Smooth muscle cell (in vitro differentiated cells): ENCODE measurements around the gene ARFGAP1. TPM values are rescaled to one million over a fixed set of nuclear protein-coding genes. Genes with fewer than 3 reads are reported as not detected.

ENCODE experiments used
- DNase-seq: peaks from one replicate; lab custom pipeline; 2025; ENCODE audit not compliant: unreplicated experiment; lab: John Stamatoyannopoulos, UW
- H2AFZ ChIP-seq: fragments of 200-600 bp; sonication (generic); 2 replicates; pipeline ENCODE4 v1.6.0; 2016; ENCODE audit warnings: antibody characterized with exemption, low read depth, mild to moderate bottlenecking
- H3F3A ChIP-seq: fragments of 200-600 bp; sonication (generic); 2 replicates; pipeline ENCODE4 v1.6.0; 2017; ENCODE audit warnings: antibody characterized with exemption, low read depth
- H3K27ac ChIP-seq: fragments of 200-600 bp; sonication (generic); 2 replicates; pipeline ENCODE4 v1.5.1; 2016; ENCODE audit warnings: low read depth, mild to moderate bottlenecking
- H3K27me3 ChIP-seq: fragments of 200-600 bp; sonication (generic); 2 replicates; pipeline ENCODE4 v1.6.1; 2016; ENCODE audit warnings: low read depth, mild to moderate bottlenecking
- H3K36me3 ChIP-seq: fragments of 200-600 bp; sonication (generic); 2 replicates; pipeline ENCODE4 v1.5.1; 2016; ENCODE audit warnings: low read depth
- H3K4me1 ChIP-seq: fragments of 200-600 bp; sonication (generic); 2 replicates; pipeline ENCODE4 v1.5.1; 2016; ENCODE audit warnings: low read depth
- H3K4me2 ChIP-seq: fragments of 200-600 bp; sonication (generic); 2 replicates; pipeline ENCODE4 v1.6.0; 2016; ENCODE audit warnings: mild to moderate bottlenecking
- H3K4me3 ChIP-seq: fragments of 200-600 bp; sonication (generic); 2 replicates; pipeline ENCODE4 v1.5.1; 2016; ENCODE audit warnings: mild to moderate bottlenecking
- H3K79me2 ChIP-seq: fragments of 200-600 bp; sonication (generic); 2 replicates; pipeline ENCODE4 v1.6.0; 2016; ENCODE audit warnings: low read depth, mild to moderate bottlenecking
- H3K9ac ChIP-seq: fragments of 200-600 bp; sonication (generic); 2 replicates; pipeline ENCODE4 v1.6.0; 2016; ENCODE audit warnings: low read depth
- H3K9me3 ChIP-seq: fragments of 200-600 bp; sonication (generic); replicated peaks from 2 replicates; pipeline ENCODE4 v1.5.1; 2016; ENCODE audit warnings: low read depth
- H4K20me1 ChIP-seq: fragments of 200-600 bp; sonication (generic); 2 replicates; pipeline ENCODE4 v1.6.0; 2016; ENCODE audit warnings: low read depth
- WGBS: methylation state at CpG from one replicate; pipeline ENCODE4 v1.1.7; 2016; ENCODE audit warnings: low lambda C conversion rate; 5-methylcytosine and 5-hydroxymethylcytosine counted together
- polyA plus RNA-seq: library from polyadenylated mRNA; unstranded; fragments of >200 nt; fragmentation: Nextera tagmentation; extraction: Ambion mirVana; gene quantifications from 2 replicates; pipeline ENCODE4 v1.2.1, GENCODE V29; 2016
- total RNA-seq: library from RNA; depleted of rRNA; stranded (reverse); fragments of >200 nt; gene quantifications from 2 replicates; pipeline ENCODE4 v1.2.3, GENCODE V29; 2014
- TF ChIP-seq, protein P1 (sequence below): fragments of 200-600 bp; sonication (generic); IDR thresholded peaks from 2 replicates; pipeline ENCODE4 v1.5.1; 2017; ENCODE audit warnings: borderline replicate concordance, mild to moderate bottlenecking, antibody characterized with exemption; ENCODE audit not compliant: insufficient read depth, poor library complexity, severe bottlenecking

Gene ARFGAP1
- total and polyA plus RNA-seq, 2 experiments from 2014 or later: 101 to 169 TPM

DNA sequence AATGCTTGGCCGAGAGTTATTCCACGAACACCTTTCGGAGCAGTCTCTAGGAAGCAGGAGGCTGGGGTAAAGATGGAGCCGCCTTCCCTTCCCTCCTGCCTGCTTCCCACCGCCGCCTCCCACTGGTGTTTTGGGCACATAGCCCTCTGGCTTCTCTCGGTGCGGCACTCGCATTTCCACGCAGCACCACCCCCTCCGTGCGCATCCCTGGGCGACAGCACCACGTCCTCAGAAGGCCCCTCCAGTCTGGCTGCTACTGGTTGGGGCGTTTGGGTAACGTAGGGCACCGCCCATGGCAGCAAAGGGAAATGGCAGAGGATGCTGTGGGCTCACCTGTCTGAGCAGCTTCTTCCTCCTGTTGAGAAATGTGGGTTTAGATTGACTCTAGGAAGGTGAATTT lies 22.8 kb downstream of the ARFGAP1 start:
- TF ChIP-seq, protein P1, sequence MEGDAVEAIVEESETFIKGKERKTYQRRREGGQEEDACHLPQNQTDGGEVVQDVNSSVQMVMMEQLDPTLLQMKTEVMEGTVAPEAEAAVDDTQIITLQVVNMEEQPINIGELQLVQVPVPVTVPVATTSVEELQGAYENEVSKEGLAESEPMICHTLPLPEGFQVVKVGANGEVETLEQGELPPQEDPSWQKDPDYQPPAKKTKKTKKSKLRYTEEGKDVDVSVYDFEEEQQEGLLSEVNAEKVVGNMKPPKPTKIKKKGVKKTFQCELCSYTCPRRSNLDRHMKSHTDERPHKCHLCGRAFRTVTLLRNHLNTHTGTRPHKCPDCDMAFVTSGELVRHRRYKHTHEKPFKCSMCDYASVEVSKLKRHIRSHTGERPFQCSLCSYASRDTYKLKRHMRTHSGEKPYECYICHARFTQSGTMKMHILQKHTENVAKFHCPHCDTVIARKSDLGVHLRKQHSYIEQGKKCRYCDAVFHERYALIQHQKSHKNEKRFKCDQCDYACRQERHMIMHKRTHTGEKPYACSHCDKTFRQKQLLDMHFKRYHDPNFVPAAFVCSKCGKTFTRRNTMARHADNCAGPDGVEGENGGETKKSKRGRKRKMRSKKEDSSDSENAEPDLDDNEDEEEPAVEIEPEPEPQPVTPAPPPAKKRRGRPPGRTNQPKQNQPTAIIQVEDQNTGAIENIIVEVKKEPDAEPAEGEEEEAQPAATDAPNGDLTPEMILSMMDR: peak; percentile 8
- Histone ChIP-seq H3K9ac (no peak overlapping the region), H2AFZ (no peak overlapping the region), H3K9me3 (no peaks in the 10 kb centered on the region), H4K20me1 (peaks cover 23% of the 10 kb centered on the region), H3K4me2 (no peak overlapping the region), H3F3A (peaks cover 5% of the 10 kb centered on the region), H3K27me3 (peaks cover 13% of the 10 kb centered on the region), H3K36me3 (no peaks in the 10 kb centered on the region), H3K79me2 (no peaks in the 10 kb centered on the region), H3K4me1 (peaks cover 7% of the 10 kb centered on the region), H3K4me3 (no peak overlapping the region), H3K27ac (no peak overlapping the region)
- WGBS: 58% methylated on average over 17 of the region's 17 CpGs
- no peak for DNase-seq

DNA sequence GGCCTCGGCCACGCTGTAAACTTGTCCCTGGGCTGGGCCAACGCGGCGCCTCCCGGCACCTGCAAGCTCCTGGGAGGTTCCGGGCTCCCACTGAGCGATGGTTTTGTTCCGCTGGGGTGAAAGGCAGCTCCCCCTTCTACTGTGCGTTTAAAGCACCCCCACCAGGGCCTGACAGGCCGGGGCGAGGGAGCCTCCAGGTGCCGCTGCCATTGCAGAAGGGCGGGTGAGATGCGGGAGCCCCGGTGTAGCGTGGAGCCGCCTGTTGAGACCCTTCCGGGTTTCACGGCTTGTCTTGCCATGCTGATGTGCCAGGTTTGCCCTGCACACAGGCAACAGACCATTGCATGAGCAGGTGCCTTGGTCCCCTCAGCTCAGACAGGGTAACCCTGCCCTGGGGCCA lies 23.2 kb downstream of the ARFGAP1 start:
- H3K27me3 ChIP-seq: peaks cover 16% of the 10 kb centered on the region
- H3F3A ChIP-seq: peaks cover 2% of the 10 kb centered on the region
- no peaks in the 10 kb centered on the region for H3K79me2 ChIP-seq
- peaks cover 19% of the 10 kb centered on the region for H4K20me1 ChIP-seq
- no peak overlapping the region for H2AFZ ChIP-seq
- peaks cover 6% of the 10 kb centered on the region for H3K4me1 ChIP-seq
- TF ChIP-seq, protein P1: no peak
- DNase-seq: no peak
- no peaks in the 10 kb centered on the region for H3K9me3 ChIP-seq
- no peak overlapping the region for H3K4me2 ChIP-seq
- no peak overlapping the region for H3K4me3 ChIP-seq
- no peaks in the 10 kb centered on the region for H3K36me3 ChIP-seq
- H3K9ac ChIP-seq: no peak overlapping the region
- H3K27ac ChIP-seq: no peak overlapping the region
- 60% methylated on average over 20 of the region's 20 CpGs for WGBS

DNA sequence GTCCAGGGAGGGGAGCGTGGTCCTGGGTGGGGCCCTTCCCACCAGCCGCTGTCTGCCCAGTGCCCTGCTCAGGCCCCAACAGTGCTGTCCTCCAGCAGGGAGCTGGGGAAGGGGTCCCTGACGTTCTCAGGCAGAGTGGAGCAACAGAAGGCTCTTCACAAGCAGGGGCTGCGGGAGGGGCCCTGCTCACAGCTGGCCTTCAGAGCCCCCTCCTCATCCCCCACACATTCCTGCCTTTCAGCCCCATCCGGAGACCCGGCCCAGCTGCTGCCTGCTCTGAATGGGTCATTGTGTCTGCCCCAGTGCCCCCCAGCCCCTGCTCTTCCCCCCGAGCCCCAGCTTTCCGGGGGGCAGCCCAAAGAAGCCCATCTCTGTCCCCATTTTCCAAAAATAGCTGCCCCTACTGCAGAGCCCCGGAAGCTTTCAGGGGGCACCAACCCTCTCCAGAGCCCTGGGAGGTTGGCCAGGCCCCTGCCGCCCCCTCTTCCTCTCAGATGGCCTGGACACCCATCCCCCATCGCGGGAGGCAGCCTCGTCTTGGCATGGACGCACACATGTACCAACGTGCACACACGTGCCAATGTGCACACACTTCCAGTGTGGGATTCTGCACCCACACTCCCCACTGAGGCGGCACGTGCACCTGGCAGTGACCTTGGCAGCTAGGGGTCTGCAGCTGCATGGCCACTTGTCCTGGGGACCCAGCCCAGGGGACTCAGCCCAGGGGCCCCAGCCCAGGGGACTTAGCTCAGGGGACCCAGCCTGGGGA lies 24.1 kb downstream of the ARFGAP1 start:
- peaks cover 4% of the 10 kb centered on the region for H3K4me1 ChIP-seq
- DNase-seq: no peak
- no peak overlapping the region for H3K4me2 ChIP-seq
- H3K4me3 ChIP-seq: no peak overlapping the region
- H3K9me3 ChIP-seq: no peaks in the 10 kb centered on the region
- no peak overlapping the region for H3K9ac ChIP-seq
- H3K27ac ChIP-seq: no peak overlapping the region
- no peaks in the 10 kb centered on the region for H3K36me3 ChIP-seq
- peaks cover 17% of the 10 kb centered on the region for H3K27me3 ChIP-seq
- H4K20me1 ChIP-seq: peaks cover 12% of the 10 kb centered on the region
- H3F3A ChIP-seq: no peaks in the 10 kb centered on the region
- no peaks in the 10 kb centered on the region for H3K79me2 ChIP-seq
- no peak overlapping the region for H2AFZ ChIP-seq
- WGBS: 80% methylated on average over 18 of the region's 18 CpGs
- TF ChIP-seq, protein P1: no peak

DNA sequence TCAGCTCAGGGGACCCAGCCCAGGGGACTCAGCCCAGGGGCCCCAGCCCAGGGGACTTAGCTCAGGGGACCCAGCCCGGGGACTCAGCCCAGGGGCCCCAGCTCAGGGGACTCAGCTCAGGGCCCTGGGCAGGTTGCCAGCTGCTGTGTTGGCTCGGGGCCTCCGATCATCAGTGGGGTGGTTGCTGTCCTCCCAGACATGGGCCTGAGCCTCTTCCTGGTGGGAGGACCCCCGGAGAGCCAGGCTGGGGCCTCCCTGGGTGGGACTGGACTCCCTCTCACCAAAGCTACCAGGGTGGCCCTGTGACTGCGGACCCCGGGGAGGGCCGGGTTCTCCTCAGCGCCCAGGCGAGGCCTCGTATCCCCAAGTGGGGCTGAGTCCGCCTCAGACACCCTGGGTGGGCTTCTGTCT lies 24.8 kb downstream of the ARFGAP1 start:
- Histone ChIP-seq H3K4me3 (no peak overlapping the region), H3F3A (no peaks in the 10 kb centered on the region), H4K20me1 (peaks cover 5% of the 10 kb centered on the region), H3K4me1 (peaks cover 4% of the 10 kb centered on the region), H2AFZ (no peak overlapping the region), H3K27ac (no peak overlapping the region), H3K9ac (no peak overlapping the region), H3K9me3 (no peaks in the 10 kb centered on the region), H3K27me3 (peaks cover 20% of the 10 kb centered on the region), H3K79me2 (no peaks in the 10 kb centered on the region), H3K4me2 (no peak overlapping the region), H3K36me3 (no peaks in the 10 kb centered on the region)
- WGBS: 95% methylated on average over 10 of the region's 11 CpGs
- TF ChIP-seq, protein P1: no peak
- no peak for DNase-seq
